Measurements from ENCODE around the gene SLC43A2.
"Not testable (repeated sequence)": the region's sequence is repeated elsewhere in the genome, so short reads cannot be mapped to it uniquely, and the experiment has no call there.

Gene SLC43A2

DNA sequence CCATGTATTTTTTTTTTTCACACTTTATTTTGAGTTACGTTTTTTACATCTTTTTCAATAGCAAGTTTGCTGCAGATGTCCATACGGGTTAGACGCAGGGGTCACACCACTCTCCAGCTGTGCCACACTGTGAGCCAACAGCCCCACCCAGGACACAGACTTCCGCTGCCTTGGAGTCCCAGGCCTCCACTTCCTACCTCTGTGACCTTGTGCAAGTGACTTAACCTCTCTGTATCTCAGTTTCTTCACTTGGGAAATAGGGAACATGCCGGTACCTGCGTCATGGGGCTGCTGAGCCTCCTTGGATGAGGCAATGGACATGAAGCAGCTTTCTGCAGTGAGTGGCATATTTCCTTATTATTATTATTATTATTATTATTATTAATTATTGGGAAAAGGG lies 62.8 kb downstream of the SLC43A2 start:
- no peak overlapping the region for H3K4me3 ChIP-seq (ENCODE audit: low read depth in 1 of 5, low read length in 5 of 5)

DNA sequence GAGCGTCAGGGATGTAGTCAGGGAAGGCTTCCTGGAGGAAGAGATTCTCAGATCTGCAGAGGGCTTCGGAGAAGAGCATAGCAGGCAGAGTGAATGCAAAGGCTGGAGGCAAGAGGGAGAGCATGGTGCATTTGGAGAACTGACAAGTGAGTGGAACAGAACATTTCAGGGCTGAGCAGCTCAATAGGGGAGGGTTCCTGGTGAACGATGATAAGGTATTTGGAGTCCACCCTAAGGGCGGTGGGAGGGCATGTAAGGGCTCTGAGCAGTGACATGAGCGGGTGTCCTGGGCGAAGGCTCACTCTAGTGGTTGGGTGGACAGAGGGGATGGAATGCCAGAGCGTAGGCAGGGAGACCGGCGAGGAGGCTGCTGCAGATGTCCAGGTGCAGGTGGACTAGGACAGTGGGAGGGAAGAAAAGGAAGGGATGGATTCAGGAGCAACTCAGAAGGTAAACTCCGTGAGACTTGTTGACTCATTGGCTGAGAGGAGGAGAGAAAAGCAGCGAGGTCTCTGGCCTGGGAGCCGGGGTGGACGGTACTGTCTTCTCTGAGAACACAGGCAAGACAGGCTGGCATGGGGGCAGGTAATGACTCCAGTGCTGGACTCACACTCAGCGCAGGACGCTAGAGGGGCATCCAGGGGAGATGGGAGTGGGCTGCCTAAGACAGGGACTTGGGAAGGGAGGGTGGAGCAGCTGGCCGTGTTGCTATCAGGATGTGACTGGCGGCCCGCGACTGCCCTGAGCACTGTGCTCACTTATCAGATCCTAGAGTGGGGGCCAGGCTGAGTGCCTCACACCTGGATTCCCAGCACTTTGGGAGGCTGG lies 64.6 kb downstream of the SLC43A2 start:
- Histone ChIP-seq H3K4me1 (ENCODE audit: control insufficient read depth in 5 of 5, insufficient read depth in 5 of 5, low read length in 5 of 5) (peaks cover 2 to 38% (median 30%) of the 10 kb centered on the region in 5 donors), H3K27me3 (ENCODE audit: control insufficient read depth in 5 of 5, insufficient read depth in 4 of 5, low read length in 5 of 5) (no peaks in the 10 kb centered on the region), H3K36me3 (ENCODE audit: control insufficient read depth in 5 of 5, insufficient read depth in 5 of 5, low read length in 5 of 5) (no peaks in the 10 kb centered on the region), H3K27ac (ENCODE audit: low read depth, low read length) (no peak overlapping the region), H3K4me3 (ENCODE audit: low read depth in 1 of 5, low read length in 5 of 5) (no peak overlapping the region), H3K9ac (ENCODE audit: low read length in 5 of 5) (no peak overlapping the region), H3K9me3 (ENCODE audit: control insufficient read depth in 5 of 5, low read length in 5 of 5) (no peaks in the 10 kb centered on the region)

More for the DNA sequence above, 62.8 kb downstream of the SLC43A2 start:
- no peaks in the 10 kb centered on the region for H3K9me3 ChIP-seq (ENCODE audit: control insufficient read depth in 5 of 5, low read length in 5 of 5)
- peaks cover 0 to 27% (median 19%) of the 10 kb centered on the region in 5 donors for H3K4me1 ChIP-seq (ENCODE audit: control insufficient read depth in 5 of 5, insufficient read depth in 5 of 5, low read length in 5 of 5)
- no peaks in the 10 kb centered on the region for H3K27me3 ChIP-seq (ENCODE audit: control insufficient read depth in 5 of 5, insufficient read depth in 4 of 5, low read length in 5 of 5)
- no peak overlapping the region for H3K27ac ChIP-seq (ENCODE audit: low read depth, low read length)
- H3K36me3 ChIP-seq (ENCODE audit: control insufficient read depth in 5 of 5, insufficient read depth in 5 of 5, low read length in 5 of 5) = no peaks in the 10 kb centered on the region
- H3K9ac ChIP-seq (ENCODE audit: low read length in 5 of 5) = no peak overlapping the region

DNA sequence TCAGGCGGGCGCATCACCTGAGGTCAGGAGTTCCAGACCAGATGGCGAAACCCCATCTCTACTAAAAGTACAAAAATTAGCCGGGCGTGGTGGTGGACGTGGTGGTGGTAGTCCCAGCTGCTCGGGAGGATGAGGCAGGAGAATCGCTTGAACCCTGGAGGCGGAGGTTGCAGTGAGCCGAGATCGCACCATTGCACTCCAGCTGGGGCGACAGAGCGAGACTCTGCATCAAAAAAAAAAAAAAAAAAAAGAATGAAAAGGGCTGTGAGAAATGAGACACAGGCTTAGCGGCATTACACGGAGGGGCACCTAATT lies 65.2 kb downstream of the SLC43A2 start:
- not testable (repeated sequence) for H3K9me3 ChIP-seq (ENCODE audit: control insufficient read depth in 5 of 5, low read length in 5 of 5); H3K36me3 ChIP-seq (ENCODE audit: control insufficient read depth in 5 of 5, insufficient read depth in 5 of 5, low read length in 5 of 5); H3K9ac ChIP-seq (ENCODE audit: low read length in 5 of 5); H3K27ac ChIP-seq (ENCODE audit: low read depth, low read length); H3K27me3 ChIP-seq (ENCODE audit: control insufficient read depth in 5 of 5, insufficient read depth in 4 of 5, low read length in 5 of 5)
- Histone ChIP-seq H3K4me1 (ENCODE audit: control insufficient read depth in 5 of 5, insufficient read depth in 5 of 5, low read length in 5 of 5) (peaks cover 2 to 38% (median 30%) of the 10 kb centered on the region in 5 donors), H3K4me3 (ENCODE audit: low read depth in 1 of 5, low read length in 5 of 5) (peak overlapping the region in 1 of 5 donors; percentile 76)

DNA sequence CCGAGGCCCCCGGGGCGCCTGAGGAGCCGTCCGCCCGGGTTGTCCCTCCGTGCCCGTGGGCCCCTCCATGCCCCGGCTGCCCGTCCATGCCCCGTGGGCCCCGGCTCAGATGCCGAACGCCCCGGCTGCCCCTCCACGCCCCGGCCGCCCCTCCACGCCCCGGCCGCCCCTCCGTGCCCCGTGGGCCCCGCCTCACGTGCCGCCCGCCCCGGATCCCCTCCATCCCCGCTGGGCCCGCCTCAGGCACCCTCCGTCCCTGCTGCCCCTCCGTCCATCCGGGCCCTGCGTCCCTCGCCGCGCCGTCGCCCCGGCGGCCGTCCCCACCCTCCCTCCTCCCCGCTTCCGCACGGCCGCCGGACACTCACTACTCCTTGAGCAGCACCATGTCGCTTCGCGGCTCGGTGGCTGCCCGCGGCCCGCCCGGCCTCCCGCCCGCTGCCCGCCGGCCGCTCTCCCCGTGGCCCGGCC lies 66.4 kb downstream of the SLC43A2 start:
- Histone ChIP-seq H3K4me1 (ENCODE audit: control insufficient read depth in 5 of 5, insufficient read depth in 5 of 5, low read length in 5 of 5) (peaks cover 2 to 43% (median 30%) of the 10 kb centered on the region in 5 donors), H3K4me3 (ENCODE audit: low read depth in 1 of 5, low read length in 5 of 5) (peak overlapping the region in 4 of 5 donors; percentile 64 to 77 (median 74)), H3K27me3 (ENCODE audit: control insufficient read depth in 5 of 5, insufficient read depth in 4 of 5, low read length in 5 of 5) (no peaks in the 10 kb centered on the region), H3K9ac (ENCODE audit: low read length in 5 of 5) (peak overlapping the region in 4 of 5 donors; percentile 53 to 92 (median 82)), H3K36me3 (ENCODE audit: control insufficient read depth in 5 of 5, insufficient read depth in 5 of 5, low read length in 5 of 5) (peaks cover 0 to 5% (median 2%) of the 10 kb centered on the region in 5 donors), H3K27ac (ENCODE audit: low read depth, low read length) (peak overlapping the region; percentile 57), H3K9me3 (ENCODE audit: control insufficient read depth in 5 of 5, low read length in 5 of 5) (no peaks in the 10 kb centered on the region)

DNA sequence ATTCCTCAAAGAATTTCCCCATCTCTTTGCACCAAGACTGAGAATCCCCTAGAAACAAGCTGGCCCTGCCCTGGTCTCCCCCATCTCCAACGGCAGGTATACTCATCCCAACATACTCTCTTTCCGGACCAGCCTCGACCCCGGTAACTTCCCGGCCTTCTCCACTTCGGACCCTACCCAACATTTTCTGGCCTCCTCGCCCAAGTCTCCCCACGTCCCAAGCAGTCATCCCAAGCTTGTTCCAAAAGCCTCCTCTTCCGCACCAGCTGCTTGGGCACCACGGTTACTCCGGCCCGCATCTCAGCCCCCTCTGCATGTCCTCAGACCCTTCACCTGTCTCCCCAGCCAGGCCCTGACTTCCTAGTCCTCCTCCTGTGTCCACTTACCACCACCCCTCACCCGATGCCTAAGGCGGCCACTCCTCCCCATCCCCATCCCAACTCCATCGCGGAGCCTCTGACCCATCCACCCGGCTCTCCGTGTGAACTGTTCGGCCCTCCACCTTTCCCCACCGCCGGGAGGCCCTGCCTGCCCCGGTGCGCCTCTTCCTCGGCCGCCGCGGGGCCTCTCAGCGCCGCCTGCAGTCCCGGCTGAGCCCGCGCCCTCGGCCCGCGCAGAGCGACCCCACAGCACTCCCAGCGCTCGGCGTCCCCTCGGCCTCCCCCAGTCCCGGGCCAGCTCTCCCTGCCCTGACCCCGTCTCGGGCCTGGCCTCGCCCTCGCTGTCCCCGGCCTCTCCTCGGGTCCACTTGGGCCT lies 67.0 kb downstream of the SLC43A2 start:
- H3K4me3 ChIP-seq (ENCODE audit: low read depth in 1 of 5, low read length in 5 of 5) = peak overlapping the region; percentile 64 to 77 (median 72)
- H3K4me1 ChIP-seq (ENCODE audit: control insufficient read depth in 5 of 5, insufficient read depth in 5 of 5, low read length in 5 of 5) = peaks cover 2 to 45% (median 29%) of the 10 kb centered on the region in 5 donors
- no peaks in the 10 kb centered on the region for H3K9me3 ChIP-seq (ENCODE audit: control insufficient read depth in 5 of 5, low read length in 5 of 5)
- H3K27me3 ChIP-seq (ENCODE audit: control insufficient read depth in 5 of 5, insufficient read depth in 4 of 5, low read length in 5 of 5) = no peaks in the 10 kb centered on the region
- H3K27ac ChIP-seq (ENCODE audit: low read depth, low read length) = peak overlapping the region; percentile 57
- H3K36me3 ChIP-seq (ENCODE audit: control insufficient read depth in 5 of 5, insufficient read depth in 5 of 5, low read length in 5 of 5) = peaks cover 0 to 7% (median 2%) of the 10 kb centered on the region in 5 donors
- H3K9ac ChIP-seq (ENCODE audit: low read length in 5 of 5) = peak overlapping the region; percentile 12 to 92 (median 82)

DNA sequence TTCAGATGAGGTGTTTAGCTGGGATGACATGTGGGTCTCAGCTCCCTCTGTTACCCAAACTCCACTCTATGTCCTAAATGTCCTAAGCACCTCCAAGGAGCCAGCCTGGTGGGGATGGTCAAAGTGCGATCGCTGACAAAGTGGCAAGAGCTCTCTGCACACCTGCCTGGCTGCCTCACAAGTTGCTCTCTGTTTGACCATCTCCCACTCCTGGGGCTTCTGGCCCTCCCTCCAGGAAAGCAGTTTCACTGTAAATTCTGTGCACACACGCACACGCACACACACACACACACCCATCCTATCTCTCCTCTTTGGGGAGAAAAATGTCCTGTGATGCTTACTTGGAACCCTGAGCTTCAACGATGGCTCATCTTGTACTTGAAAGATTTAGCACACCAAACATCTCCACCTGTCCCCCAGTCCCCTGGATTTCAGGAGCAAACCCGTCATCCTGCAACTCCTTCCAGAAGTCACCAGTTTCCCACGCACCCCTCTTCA lies 67.7 kb downstream of the SLC43A2 start:
- Histone ChIP-seq H3K36me3 (ENCODE audit: control insufficient read depth in 5 of 5, insufficient read depth in 5 of 5, low read length in 5 of 5) (peaks cover 0 to 14% (median 7%) of the 10 kb centered on the region in 5 donors), H3K4me1 (ENCODE audit: control insufficient read depth in 5 of 5, insufficient read depth in 5 of 5, low read length in 5 of 5) (peaks cover 2 to 42% (median 29%) of the 10 kb centered on the region in 5 donors), H3K9me3 (ENCODE audit: control insufficient read depth in 5 of 5, low read length in 5 of 5) (no peaks in the 10 kb centered on the region), H3K27ac (ENCODE audit: low read depth, low read length) (no peak overlapping the region), H3K27me3 (ENCODE audit: control insufficient read depth in 5 of 5, insufficient read depth in 4 of 5, low read length in 5 of 5) (no peaks in the 10 kb centered on the region), H3K4me3 (ENCODE audit: low read depth in 1 of 5, low read length in 5 of 5) (peak overlapping the region; percentile 64 to 77 (median 72)), H3K9ac (ENCODE audit: low read length in 5 of 5) (peak overlapping the region; percentile 12 to 92 (median 82))

DNA sequence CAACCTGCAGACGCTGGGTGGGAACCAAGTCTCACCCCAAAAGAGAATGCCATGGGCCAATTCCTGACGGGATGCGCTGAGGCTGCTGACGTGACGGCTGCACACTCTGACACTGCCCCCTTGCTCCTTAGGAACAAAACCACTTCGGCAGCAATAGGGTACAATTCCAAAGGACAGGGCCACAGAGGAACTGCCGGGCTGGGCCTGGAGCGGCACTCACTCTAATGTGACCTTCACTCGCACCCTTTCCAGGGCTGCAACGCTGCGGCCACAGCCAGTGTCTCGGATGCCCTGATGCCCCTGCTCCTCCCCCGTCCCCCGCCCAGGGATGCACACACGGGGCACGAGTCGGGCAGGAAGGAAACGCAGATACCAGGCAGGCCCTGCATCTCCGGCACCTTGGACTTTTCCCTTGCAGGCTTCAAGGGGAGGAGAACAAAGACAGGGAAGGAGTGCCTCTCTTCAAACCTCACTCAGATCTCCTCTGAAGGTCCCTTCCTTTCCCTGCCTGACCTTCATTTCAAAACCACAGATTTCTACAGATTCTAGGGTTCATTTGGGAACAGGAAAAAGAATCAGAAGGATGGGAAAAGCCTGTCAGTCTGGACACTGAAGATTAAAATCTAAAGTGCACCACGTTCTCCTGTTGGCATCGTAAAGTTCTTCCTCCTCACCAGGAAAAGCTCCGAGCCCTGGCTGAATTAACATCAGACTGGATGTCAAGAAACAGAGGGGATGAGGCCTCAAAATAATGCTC lies 68.4 kb downstream of the SLC43A2 start:
- peak overlapping the region in 1 of 5 donors; percentile 7 for H3K4me3 ChIP-seq (ENCODE audit: low read depth in 1 of 5, low read length in 5 of 5)
- peaks cover 2 to 48% (median 33%) of the 10 kb centered on the region in 5 donors for H3K4me1 ChIP-seq (ENCODE audit: control insufficient read depth in 5 of 5, insufficient read depth in 5 of 5, low read length in 5 of 5)
- no peak overlapping the region for H3K27ac ChIP-seq (ENCODE audit: low read depth, low read length)
- peaks cover 0 to 17% (median 7%) of the 10 kb centered on the region in 5 donors for H3K36me3 ChIP-seq (ENCODE audit: control insufficient read depth in 5 of 5, insufficient read depth in 5 of 5, low read length in 5 of 5)
- H3K9ac ChIP-seq (ENCODE audit: low read length in 5 of 5) = peak overlapping the region in 1 of 5 donors; percentile 92
- H3K9me3 ChIP-seq (ENCODE audit: control insufficient read depth in 5 of 5, low read length in 5 of 5) = no peaks in the 10 kb centered on the region
- H3K27me3 ChIP-seq (ENCODE audit: control insufficient read depth in 5 of 5, insufficient read depth in 4 of 5, low read length in 5 of 5) = no peaks in the 10 kb centered on the region

DNA sequence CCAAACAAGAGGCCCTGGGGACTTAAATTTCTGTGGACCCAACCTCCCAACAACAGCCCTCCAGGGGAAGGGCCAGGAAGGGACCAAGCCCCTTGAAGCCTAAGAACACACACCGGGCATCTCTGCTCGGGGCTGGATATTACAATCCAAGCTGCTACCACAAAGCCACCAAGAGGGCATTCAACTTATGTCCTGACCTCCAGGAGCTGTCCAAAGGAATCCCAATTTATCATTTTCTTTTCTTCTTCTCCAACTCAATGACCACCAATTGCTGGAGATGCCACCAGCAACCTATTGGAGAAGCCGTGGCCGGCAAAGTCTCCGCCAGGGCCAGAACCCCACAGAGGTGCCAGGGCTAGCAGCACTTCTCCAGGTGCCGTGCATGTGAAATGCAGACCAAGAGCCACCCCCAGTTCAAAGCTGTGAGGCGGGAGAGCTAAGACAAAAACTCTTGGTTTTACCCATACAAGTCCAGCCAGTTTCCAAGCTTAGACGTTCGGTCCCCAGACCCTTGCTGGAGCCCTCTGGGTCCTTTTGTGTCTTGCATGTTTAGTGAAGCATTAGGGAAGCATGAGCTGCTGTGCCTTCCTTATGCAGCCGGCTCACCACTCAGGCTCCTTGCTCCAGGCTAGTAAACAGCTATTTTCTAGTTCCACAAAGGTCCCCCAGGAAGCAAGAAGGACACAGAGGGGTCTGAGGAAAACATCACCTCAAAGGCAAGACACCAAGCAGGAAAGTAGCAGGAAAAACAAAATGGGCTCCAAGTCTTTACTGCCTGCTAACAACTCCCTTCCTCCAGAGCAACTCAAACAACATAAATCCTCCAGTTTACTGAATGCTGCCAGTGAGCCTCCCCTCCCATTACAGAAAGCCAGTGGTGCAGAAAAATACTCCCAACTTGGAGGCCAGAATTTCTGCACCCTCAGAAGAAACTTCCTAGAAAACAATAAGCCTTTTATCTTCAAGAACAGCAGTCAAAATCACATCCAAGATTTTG lies 69.3 kb downstream of the SLC43A2 start:
- Histone ChIP-seq H3K27me3 (ENCODE audit: control insufficient read depth in 5 of 5, insufficient read depth in 4 of 5, low read length in 5 of 5) (no peaks in the 10 kb centered on the region), H3K4me1 (ENCODE audit: control insufficient read depth in 5 of 5, insufficient read depth in 5 of 5, low read length in 5 of 5) (peaks cover 2 to 58% (median 38%) of the 10 kb centered on the region in 5 donors), H3K27ac (ENCODE audit: low read depth, low read length) (no peak overlapping the region), H3K4me3 (ENCODE audit: low read depth in 1 of 5, low read length in 5 of 5) (no peak overlapping the region), H3K9ac (ENCODE audit: low read length in 5 of 5) (no peak overlapping the region), H3K36me3 (ENCODE audit: control insufficient read depth in 5 of 5, insufficient read depth in 5 of 5, low read length in 5 of 5) (peaks cover 0 to 17% (median 7%) of the 10 kb centered on the region in 5 donors), H3K9me3 (ENCODE audit: control insufficient read depth in 5 of 5, low read length in 5 of 5) (no peaks in the 10 kb centered on the region)

DNA sequence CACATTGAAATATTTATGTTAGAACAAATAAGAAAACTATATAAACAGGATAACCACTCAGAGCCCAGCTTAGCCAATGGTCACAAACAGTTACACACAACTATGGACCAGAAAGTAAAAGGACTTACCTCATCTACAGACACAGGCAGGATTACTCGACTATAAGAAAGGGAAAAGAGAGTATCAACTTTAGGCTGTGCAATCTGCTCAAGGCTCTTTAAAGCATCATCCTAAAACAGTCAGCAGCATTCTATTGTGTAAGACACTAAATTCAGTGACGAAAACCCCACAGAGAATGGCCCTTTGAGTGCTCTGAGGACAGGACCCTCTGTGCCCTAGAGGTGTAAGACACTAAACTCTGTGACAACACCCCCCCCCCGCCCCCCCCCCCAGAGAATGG lies 70.2 kb downstream of the SLC43A2 start:
- Histone ChIP-seq H3K27ac (ENCODE audit: low read depth, low read length) (no peak overlapping the region), H3K4me1 (ENCODE audit: control insufficient read depth in 5 of 5, insufficient read depth in 5 of 5, low read length in 5 of 5) (peaks cover 2 to 58% (median 38%) of the 10 kb centered on the region in 5 donors), H3K4me3 (ENCODE audit: low read depth in 1 of 5, low read length in 5 of 5) (no peak overlapping the region), H3K9ac (ENCODE audit: low read length in 5 of 5) (no peak overlapping the region), H3K27me3 (ENCODE audit: control insufficient read depth in 5 of 5, insufficient read depth in 4 of 5, low read length in 5 of 5) (no peaks in the 10 kb centered on the region), H3K36me3 (ENCODE audit: control insufficient read depth in 5 of 5, insufficient read depth in 5 of 5, low read length in 5 of 5) (peaks cover 0 to 22% (median 7%) of the 10 kb centered on the region in 5 donors), H3K9me3 (ENCODE audit: control insufficient read depth in 5 of 5, low read length in 5 of 5) (no peaks in the 10 kb centered on the region)

All from subcutaneous abdominal adipose tissue (tissue), 5 donors.